ENCODE data around the gene LRRC57.

LRRC57 gene

GRCh38 chr15:42491539-42492225, 56.9 kb downstream of the LRRC57 start:
- no peak for DNase-seq (ENCODE audit: insufficient read length, low spot score)

GRCh38 chr15:42490671-42491538, 57.7 kb downstream of the LRRC57 start, which contains the start of gene ZNF106:
Gene ZNF106, minus strand, starts transcription at chr15:42491141. Its CDS starts 18,852 bp downstream, at chr15:42472289.
- TF ChIP-seq POLR2A (IDR thresholded peaks at IDR 0.05; ENCODE audit: low read depth, low read length): peak; percentile 77
- DNase-seq (ENCODE audit: insufficient read length, low spot score) (peak; percentile 70), FAIRE-seq (peak; percentile 60)

More at GRCh38 chr15:42491539-42492225, 56.9 kb downstream of the LRRC57 start:
- no peak for TF ChIP-seq POLR2A (IDR thresholded peaks at IDR 0.05; ENCODE audit: low read depth, low read length)
- FAIRE-seq: no peak

GRCh38 chr15:42490291-42490670, 58.3 kb downstream of the LRRC57 start:
- no peak for TF ChIP-seq POLR2A (IDR thresholded peaks at IDR 0.05; ENCODE audit: low read depth, low read length)
- peak; percentile 48 for FAIRE-seq
- DNase-seq (ENCODE audit: insufficient read length, low spot score): no peak
